ENCODE results near the gene USP1. TPM values are rescaled to one million over a fixed set of nuclear protein-coding genes. Genes with fewer than 3 reads are reported as not detected.

Gene USP1
- total RNA-seq, 1 experiment from 2014 or later: 37.4 TPM

GRCh38 chr1:62492521-62492920, 55.7 kb downstream of the USP1 start:
- ATAC-seq: no peak
- Mint-ChIP-seq H3K27me3 (ENCODE audit: low read depth) (no peaks in the 10 kb centered on the region), H3K9me3 (no peaks in the 10 kb centered on the region), H3K4me3 (no peak overlapping the region), H3K4me1 (peaks cover 9% of the 10 kb centered on the region), H3K36me3 (peaks cover 7% of the 10 kb centered on the region), H3K27ac (no peak overlapping the region)
- ChIA-PET POLR2A (no interaction called here), CTCF (no interaction called here)
- no peak for DNase-seq (ENCODE audit: low spot score)
- TF ChIP-seq ESRRA (CRISPR knock-in tag; IDR thresholded peaks at IDR 0.05; ENCODE audit: borderline replicate concordance) (no peak), CTCF (IDR thresholded peaks at IDR 0.05) (no peak)

- CTCF ChIA-PET: no interaction called here
- no peak for ATAC-seq
- H3K36me3 Mint-ChIP-seq: peaks cover 7% of the 10 kb centered on the region
These were observed 56.8 kb downstream of the USP1 start for GRCh38 chr1:62493656-62494055.

GRCh38 chr1:62494137-62494536, 57.3 kb downstream of the USP1 start:
- ATAC-seq: no peak
- H3K27me3 Mint-ChIP-seq (ENCODE audit: low read depth): no peaks in the 10 kb centered on the region
- H3K27ac Mint-ChIP-seq: no peak overlapping the region
- DNase-seq (ENCODE audit: low spot score): no peak
- peaks cover 7% of the 10 kb centered on the region for H3K36me3 Mint-ChIP-seq
- ChIA-PET CTCF (no interaction called here), POLR2A (no interaction called here)
- H3K9me3 Mint-ChIP-seq: no peaks in the 10 kb centered on the region
- H3K4me3 Mint-ChIP-seq: no peak overlapping the region
- H3K4me1 Mint-ChIP-seq: no peaks in the 10 kb centered on the region
- no peak for TF ChIP-seq TCF7 (CRISPR knock-in tag; IDR thresholded peaks at IDR 0.05; ENCODE audit: low read depth)
- TF ChIP-seq NR3C1 (CRISPR knock-in tag; conservative IDR thresholded peaks at IDR 0.05; ENCODE audit: low read depth): no peak
- TF ChIP-seq JUN (CRISPR knock-in tag; IDR thresholded peaks at IDR 0.05): no peak
- no peak for TF ChIP-seq ZNF232 (CRISPR knock-in tag; IDR thresholded peaks at IDR 0.05)
- no peak for TF ChIP-seq ARID4B (CRISPR knock-in tag; IDR thresholded peaks at IDR 0.05; ENCODE audit: borderline replicate concordance)
- no peak for TF ChIP-seq ERG (CRISPR knock-in tag; IDR thresholded peaks at IDR 0.05)

More at GRCh38 chr1:62493656-62494055, 56.8 kb downstream of the USP1 start:
- no peak overlapping the region for H3K4me3 Mint-ChIP-seq
- peaks cover 1% of the 10 kb centered on the region; the same call in 1 of the 2 replicates for H3K4me1 Mint-ChIP-seq
- TF ChIP-seq MYBL2 (CRISPR knock-in tag; IDR thresholded peaks at IDR 0.05) (no peak), AFF4 (CRISPR knock-in tag; IDR thresholded peaks at IDR 0.05; ENCODE audit: borderline replicate concordance) (no peak), E2F1 (CRISPR knock-in tag; IDR thresholded peaks at IDR 0.05) (no peak), ZMAT4 (CRISPR knock-in tag; IDR thresholded peaks at IDR 0.05) (no peak), ZBTB21 (CRISPR knock-in tag; IDR thresholded peaks at IDR 0.05; ENCODE audit: borderline replicate concordance) (no peak), ZNF121 (CRISPR knock-in tag; IDR thresholded peaks at IDR 0.05) (no peak)
- no peak for DNase-seq (ENCODE audit: low spot score)
- no peaks in the 10 kb centered on the region for H3K9me3 Mint-ChIP-seq
- POLR2A ChIA-PET: no interaction called here
- H3K27me3 Mint-ChIP-seq (ENCODE audit: low read depth): no peaks in the 10 kb centered on the region
- H3K27ac Mint-ChIP-seq: no peak overlapping the region

Measured in WTC11 (cell line).